ENCODE data around the gene RCN1.
"Not testable (repeated sequence)": the region's sequence is repeated elsewhere in the genome, so short reads cannot be mapped to it uniquely, and the experiment has no call there.

RCN1 gene

DNA sequence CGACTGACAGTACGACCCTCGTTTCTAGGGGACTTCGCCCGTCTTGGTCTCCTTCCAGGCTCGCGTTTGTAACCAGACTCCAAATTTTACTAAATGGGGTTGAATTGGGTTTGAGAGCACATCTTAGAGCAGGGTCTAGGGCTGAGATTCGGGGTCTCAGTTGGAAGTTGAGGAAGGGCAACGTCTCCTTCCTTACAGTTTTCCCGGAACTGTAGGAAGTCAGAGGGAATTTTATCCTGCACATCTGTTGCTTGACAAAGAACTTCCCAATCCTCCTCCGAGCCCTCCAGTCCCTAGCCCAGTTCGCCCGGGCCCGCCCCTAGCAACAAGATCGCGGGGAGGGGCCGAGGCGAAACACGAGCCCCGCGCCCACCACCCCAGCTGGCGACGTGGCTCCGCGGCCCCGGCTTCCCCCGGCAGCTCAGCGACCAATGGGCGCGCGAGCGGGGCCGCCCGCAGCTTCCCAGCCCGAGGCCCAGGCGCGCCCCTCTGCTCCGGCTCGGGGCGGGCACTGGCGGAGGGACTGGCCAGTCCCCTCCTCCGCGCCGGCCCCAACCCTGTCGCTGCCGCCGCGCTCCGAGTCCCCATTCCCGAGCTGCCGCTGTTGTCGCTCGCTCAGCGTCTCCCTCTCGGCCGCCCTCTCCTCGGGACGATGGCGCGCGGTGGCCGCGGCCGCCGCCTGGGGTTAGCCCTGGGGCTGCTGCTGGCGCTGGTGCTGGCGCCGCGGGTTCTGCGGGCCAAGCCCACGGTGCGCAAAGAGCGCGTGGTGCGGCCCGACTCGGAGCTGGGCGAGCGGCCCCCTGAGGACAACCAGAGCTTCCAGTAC lies at the start of gene RCN1:
Gene RCN1, plus strand, starts transcription at position 530 of the 826 bp plus-strand sequence. Its CDS starts 123 bp downstream, at position 653.
- no peaks in the 10 kb centered on the region for H3K9me3 Mint-ChIP-seq
- peak within 1 kb of the TSS; percentile 93 for H3K27ac Mint-ChIP-seq
- peaks cover 7 to 21% of the 10 kb centered on the region in 2 donors for H3K36me3 Mint-ChIP-seq
- peaks cover 30 to 35% of the 10 kb centered on the region in 2 donors for H3K4me1 Mint-ChIP-seq
- H3K4me3 Mint-ChIP-seq = peak within 1 kb of the TSS; percentile 91
- peak; percentile 61 to 71 for ATAC-seq (replicated peaks)
- peak; percentile 44 for DNase-seq
- peaks cover 0 to 12% of the 10 kb centered on the region in 2 donors for H3K27me3 Mint-ChIP-seq

DNA sequence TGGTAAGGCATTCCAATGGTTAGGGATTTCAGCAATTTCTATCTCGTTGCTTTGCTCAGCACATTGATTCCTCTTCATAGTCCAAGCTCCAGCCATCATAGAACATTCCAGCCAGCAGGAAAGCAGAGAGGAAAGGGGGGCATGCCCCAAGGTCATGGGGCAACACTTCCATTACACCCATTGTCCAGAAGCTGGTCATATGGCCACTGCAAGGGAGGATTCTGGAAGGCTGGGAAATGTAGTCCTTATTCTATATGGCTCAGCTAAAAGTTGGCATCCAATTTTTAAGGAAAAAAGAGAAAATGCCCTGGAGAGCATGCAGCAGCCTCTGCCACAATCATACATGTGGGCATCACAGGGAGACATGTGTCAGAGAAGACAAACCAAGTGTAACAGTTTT lies 47.1 kb upstream of the RCN1 start:
- peaks cover 20 to 25% of the 10 kb centered on the region in 2 donors for H3K27me3 Mint-ChIP-seq

GRCh38 chr11:32044158-32044863 lies 46.6 kb upstream of the RCN1 start:
- Mint-ChIP-seq H3K36me3 (no peaks in the 10 kb centered on the region), H3K4me1 (no peaks in the 10 kb centered on the region), H3K27me3 (peaks cover 17 to 24% of the 10 kb centered on the region in 2 donors), H3K9me3 (no peaks in the 10 kb centered on the region), H3K4me3 (no peak overlapping the region), H3K27ac (no peak overlapping the region)
- ATAC-seq (replicated peaks) = no peak
- DNase-seq = no peak

More for the DNA sequence above, 47.1 kb upstream of the RCN1 start:
- Mint-ChIP-seq H3K27ac (no peak overlapping the region), H3K9me3 (no peaks in the 10 kb centered on the region), H3K4me1 (no peaks in the 10 kb centered on the region), H3K36me3 (no peaks in the 10 kb centered on the region), H3K4me3 (no peak overlapping the region)
- ATAC-seq (replicated peaks) (no peak), DNase-seq (no peak)

DNA sequence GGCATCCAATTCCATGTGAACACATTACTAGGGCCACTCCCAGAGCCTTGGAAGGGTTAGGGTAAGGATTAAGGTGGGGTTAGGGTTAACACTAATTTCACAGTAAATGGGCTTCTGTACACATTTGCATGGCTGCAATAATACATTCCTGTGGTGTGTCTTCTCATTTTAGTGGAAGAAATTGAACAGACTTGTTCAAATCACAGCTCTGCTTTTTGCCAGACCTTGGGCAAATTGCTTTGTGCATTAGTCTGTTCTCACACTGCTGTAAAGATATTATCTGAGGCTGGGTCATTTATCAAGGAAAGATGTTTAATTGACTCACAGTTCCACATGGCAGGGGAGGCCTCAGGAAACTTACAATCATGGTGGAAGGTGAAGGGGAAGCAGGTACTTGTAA lies 45.4 kb upstream of the RCN1 start:
- Mint-ChIP-seq H3K4me1 (no peaks in the 10 kb centered on the region), H3K27ac (no peak overlapping the region), H3K36me3 (no peaks in the 10 kb centered on the region), H3K9me3 (no peaks in the 10 kb centered on the region), H3K4me3 (no peak overlapping the region), H3K27me3 (peaks cover 14 to 27% of the 10 kb centered on the region in 2 donors)
- ATAC-seq (replicated peaks) (no peak), DNase-seq (no peak)

GRCh38 chr11:32050264-32050663 lies 40.6 kb upstream of the RCN1 start:
- no peaks in the 10 kb centered on the region for H3K9me3 Mint-ChIP-seq
- DNase-seq (no peak), ATAC-seq (replicated peaks) (no peak)
- H3K27ac Mint-ChIP-seq = no peak overlapping the region
- peaks cover 42 to 51% of the 10 kb centered on the region in 2 donors for H3K27me3 Mint-ChIP-seq
- H3K4me1 Mint-ChIP-seq = no peaks in the 10 kb centered on the region
- no peak overlapping the region for H3K4me3 Mint-ChIP-seq
- no peaks in the 10 kb centered on the region for H3K36me3 Mint-ChIP-seq

- ATAC-seq (replicated peaks) = peak; percentile 54 to 59
- Mint-ChIP-seq H3K9me3 (no peaks in the 10 kb centered on the region), H3K4me3 (no peak overlapping the region), H3K36me3 (no peaks in the 10 kb centered on the region), H3K27ac (no peak overlapping the region), H3K27me3 (peaks cover 39 to 64% of the 10 kb centered on the region in 2 donors), H3K4me1 (no peaks in the 10 kb centered on the region)
- peak; percentile 21 for DNase-seq
Observed at GRCh38 chr11:32052215-32052614, 38.7 kb upstream of the RCN1 start.

- ATAC-seq (replicated peaks) (no peak), DNase-seq (no peak)
- H3K4me3 Mint-ChIP-seq = no peak overlapping the region
- no peak overlapping the region for H3K27ac Mint-ChIP-seq
- H3K27me3 Mint-ChIP-seq = peaks cover 36 to 65% of the 10 kb centered on the region in 2 donors
- no peaks in the 10 kb centered on the region for H3K36me3 Mint-ChIP-seq
- H3K9me3 Mint-ChIP-seq = no peaks in the 10 kb centered on the region
- no peaks in the 10 kb centered on the region for H3K4me1 Mint-ChIP-seq
Observed at GRCh38 chr11:32053151-32053888, 37.6 kb upstream of the RCN1 start.

GRCh38 chr11:32055861-32056260 lies 35.0 kb upstream of the RCN1 start:
- no peak overlapping the region for H3K27ac Mint-ChIP-seq
- H3K4me3 Mint-ChIP-seq = no peak overlapping the region
- DNase-seq (no peak), ATAC-seq (replicated peaks) (no peak)
- no peaks in the 10 kb centered on the region for H3K9me3 Mint-ChIP-seq
- H3K36me3 Mint-ChIP-seq = no peaks in the 10 kb centered on the region
- no peaks in the 10 kb centered on the region for H3K4me1 Mint-ChIP-seq
- H3K27me3 Mint-ChIP-seq = peaks cover 29 to 58% of the 10 kb centered on the region in 2 donors

- Mint-ChIP-seq H3K4me1 (no peaks in the 10 kb centered on the region), H3K36me3 (no peaks in the 10 kb centered on the region), H3K27ac (no peak overlapping the region), H3K27me3 (peaks cover 23 to 53% of the 10 kb centered on the region in 2 donors), H3K9me3 (no peaks in the 10 kb centered on the region), H3K4me3 (no peak overlapping the region)
- no peak for ATAC-seq (replicated peaks)
- no peak for DNase-seq
Observed at GRCh38 chr11:32056438-32056837, 34.4 kb upstream of the RCN1 start.

GRCh38 chr11:32059686-32060462 lies 31.0 kb upstream of the RCN1 start:
- Mint-ChIP-seq H3K36me3 (no peaks in the 10 kb centered on the region), H3K27ac (no peak overlapping the region), H3K9me3 (no peaks in the 10 kb centered on the region), H3K4me1 (no peaks in the 10 kb centered on the region), H3K27me3 (peaks cover 9 to 37% of the 10 kb centered on the region in 2 donors), H3K4me3 (no peak overlapping the region)
- no peak for ATAC-seq (replicated peaks)
- DNase-seq = no peak

DNA sequence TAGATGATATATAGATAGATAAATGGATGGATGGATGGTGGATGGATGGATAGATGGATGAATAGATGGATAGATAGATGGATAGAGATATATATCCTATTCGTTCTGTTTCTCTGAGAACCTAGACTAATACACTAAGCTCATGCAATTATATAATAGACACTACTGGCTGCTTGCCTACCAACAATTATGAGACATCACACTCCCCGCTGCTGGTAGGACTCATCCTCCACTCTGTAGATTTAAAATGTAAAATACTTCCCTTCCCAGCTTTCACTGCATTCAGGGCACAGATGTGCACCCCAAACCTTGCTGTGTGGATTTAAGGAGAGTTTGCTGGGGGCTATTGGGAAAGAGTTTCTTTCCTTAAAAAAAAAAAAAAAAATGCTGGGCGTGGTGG lies 28.3 kb upstream of the RCN1 start:
- no peak overlapping the region for H3K27ac Mint-ChIP-seq
- no peaks in the 10 kb centered on the region for H3K9me3 Mint-ChIP-seq
- no peak for DNase-seq
- H3K27me3 Mint-ChIP-seq = peaks cover 16 to 29% of the 10 kb centered on the region in 2 donors
- no peaks in the 10 kb centered on the region for H3K36me3 Mint-ChIP-seq
- no peaks in the 10 kb centered on the region for H3K4me1 Mint-ChIP-seq
- no peak for ATAC-seq (replicated peaks)
- H3K4me3 Mint-ChIP-seq = no peak overlapping the region

DNA sequence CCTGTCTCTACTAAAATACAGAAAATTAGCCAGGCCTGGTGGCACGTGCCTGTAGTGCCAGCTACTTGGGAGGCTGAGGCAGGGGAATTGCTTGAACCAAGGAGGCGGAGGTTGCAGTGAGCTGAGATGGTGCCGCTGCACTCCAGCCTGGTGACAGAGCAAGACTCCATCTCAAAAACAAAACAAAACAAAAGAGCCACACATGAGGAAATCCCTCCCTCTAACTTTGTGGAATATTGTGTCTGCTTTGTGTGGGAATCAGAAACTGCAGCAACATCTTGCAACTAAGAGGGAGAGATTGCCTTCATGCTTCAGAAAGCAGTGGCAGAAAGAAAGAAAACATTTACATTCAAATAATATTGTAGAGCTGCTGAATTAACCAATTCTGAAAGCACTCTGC lies 27.8 kb upstream of the RCN1 start:
- not testable (repeated sequence) for H3K9me3 Mint-ChIP-seq; H3K4me1 Mint-ChIP-seq; H3K4me3 Mint-ChIP-seq; ATAC-seq (replicated peaks); H3K36me3 Mint-ChIP-seq; DNase-seq; H3K27ac Mint-ChIP-seq
- H3K27me3 Mint-ChIP-seq = peaks cover 21 to 29% of the 10 kb centered on the region in 2 donors

DNA sequence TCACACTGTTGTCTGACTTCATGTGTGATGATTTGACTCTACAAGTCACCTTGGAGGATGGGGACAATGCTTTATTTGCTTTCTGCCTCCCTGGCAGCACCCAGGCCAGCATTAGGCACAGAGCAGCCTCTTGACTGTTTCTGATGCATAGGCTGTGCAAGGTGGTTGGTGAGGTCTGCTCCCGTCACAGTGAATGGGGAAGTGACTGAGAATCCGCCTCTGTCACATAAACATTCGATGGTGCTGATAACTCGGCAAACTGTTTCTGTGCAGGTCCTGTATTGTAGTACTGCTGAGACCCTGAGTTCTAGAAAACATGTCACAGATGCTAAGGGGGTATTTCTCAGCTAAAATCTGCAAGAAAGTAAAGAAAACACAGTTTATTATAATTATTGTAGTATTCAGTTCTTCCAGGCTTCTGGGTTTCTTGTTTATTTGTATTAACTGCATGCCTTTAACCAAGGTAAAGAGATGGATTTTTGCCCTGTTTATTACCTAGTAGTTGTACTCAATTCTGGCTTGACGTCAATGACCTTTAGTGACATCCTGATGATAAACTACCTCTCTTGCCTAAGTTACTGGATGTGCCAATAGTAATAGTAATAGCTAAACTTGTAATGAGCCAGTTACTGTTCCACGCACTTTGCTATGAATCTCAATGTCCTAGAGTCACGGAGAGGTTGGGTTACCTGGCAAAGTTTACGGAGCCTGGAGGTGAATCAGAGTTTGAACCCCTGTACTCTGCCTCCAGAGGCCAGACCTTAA lies 24.8 kb upstream of the RCN1 start:
- DNase-seq (no peak), ATAC-seq (replicated peaks) (peak; percentile 18 to 41)
- no peak overlapping the region for H3K27ac Mint-ChIP-seq
- H3K36me3 Mint-ChIP-seq = no peaks in the 10 kb centered on the region
- no peaks in the 10 kb centered on the region for H3K9me3 Mint-ChIP-seq
- peaks cover 27 to 30% of the 10 kb centered on the region in 2 donors for H3K27me3 Mint-ChIP-seq
- no peak overlapping the region for H3K4me3 Mint-ChIP-seq
- H3K4me1 Mint-ChIP-seq = peaks cover 0 to 5% of the 10 kb centered on the region in 2 donors
